ENCODE measurements around the gene CDK14.

The CDK14 gene

DNA sequence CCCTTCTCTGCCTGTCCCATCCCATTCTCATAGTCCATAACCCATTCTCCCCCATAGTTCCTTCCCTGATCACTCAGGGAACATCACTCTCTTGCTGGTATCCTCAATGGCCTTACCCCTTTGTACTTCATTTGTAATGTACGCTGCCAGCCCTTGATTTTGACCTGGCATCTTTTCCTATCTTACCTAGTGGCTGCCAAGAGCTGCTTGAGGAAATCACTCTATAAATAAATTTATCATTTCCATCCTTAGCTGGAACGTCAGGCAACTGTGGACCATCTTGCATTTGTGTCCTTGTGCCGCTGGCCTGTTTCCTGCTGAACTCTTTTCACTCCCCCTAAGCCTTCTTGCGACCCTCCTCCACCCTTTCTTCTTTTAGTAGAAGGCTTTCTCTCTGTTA lies 14.0 kb downstream of the CDK14 start:
- Histone ChIP-seq H3F3A (ENCODE audit: insufficient read depth, low read length) (no peaks in the 10 kb centered on the region), H3K4me3 (ENCODE audit: low read depth, low read length, poor library complexity, severe bottlenecking) (no peak overlapping the region), H3K9me2 (ENCODE audit: low read depth, low read length) (no peaks in the 10 kb centered on the region), H3K9ac (ENCODE audit: low read length) (no peak overlapping the region), H3K9me3 (ENCODE audit: low read length) (no peaks in the 10 kb centered on the region), H3K27me3 (ENCODE audit: insufficient read depth, low read length) (no peaks in the 10 kb centered on the region), H3K36me3 (ENCODE audit: insufficient read depth, low read length) (no peaks in the 10 kb centered on the region), H3K4me2 (ENCODE audit: low read length) (no peak overlapping the region), H3K27ac (ENCODE audit: low read depth, low read length, poor library complexity, severe bottlenecking) (no peak overlapping the region), H3K4me1 (ENCODE audit: insufficient read depth, low read length, severe bottlenecking) (no peaks in the 10 kb centered on the region), H3K79me2 (ENCODE audit: insufficient read depth, low read length) (no peaks in the 10 kb centered on the region), H2AFZ (ENCODE audit: low read length) (no peak overlapping the region), H4K20me1 (ENCODE audit: insufficient read depth, low read length) (no peaks in the 10 kb centered on the region)
- no peak for TF ChIP-seq EZH2 (IDR thresholded peaks at IDR 0.05; ENCODE audit: borderline replicate concordance, low read length)
- TF ChIP-seq CTCF (IDR thresholded peaks at IDR 0.05; ENCODE audit: low read length), result no peak

DNA sequence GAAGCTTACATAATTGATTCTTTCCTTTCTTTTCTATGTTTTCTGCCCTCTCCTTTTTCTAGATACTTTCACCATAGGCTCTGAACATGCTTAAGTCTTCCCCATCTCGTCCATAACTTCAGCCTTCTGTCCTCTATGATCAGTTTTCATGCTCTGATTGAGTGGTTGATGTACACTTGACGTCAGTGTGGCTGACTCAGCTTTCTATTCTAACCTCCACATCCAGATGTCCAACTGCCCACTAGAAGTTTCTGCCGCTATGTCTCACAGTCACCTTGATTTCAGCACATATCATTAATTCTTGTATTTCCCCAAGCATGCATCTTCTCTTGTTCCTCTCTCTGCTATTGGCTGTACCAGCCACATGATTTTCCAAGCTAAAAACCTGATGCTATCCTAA lies 15.0 kb downstream of the CDK14 start:
- no peaks in the 10 kb centered on the region for H3K4me1 ChIP-seq (ENCODE audit: insufficient read depth, low read length, severe bottlenecking)
- H3K27me3 ChIP-seq (ENCODE audit: insufficient read depth, low read length), result no peaks in the 10 kb centered on the region
- no peaks in the 10 kb centered on the region for H3F3A ChIP-seq (ENCODE audit: insufficient read depth, low read length)
- no peak overlapping the region for H3K4me2 ChIP-seq (ENCODE audit: low read length)
- no peaks in the 10 kb centered on the region for H3K9me3 ChIP-seq (ENCODE audit: low read length)
- TF ChIP-seq CTCF (IDR thresholded peaks at IDR 0.05; ENCODE audit: low read length), result no peak
- TF ChIP-seq EZH2 (IDR thresholded peaks at IDR 0.05; ENCODE audit: borderline replicate concordance, low read length), result no peak
- H4K20me1 ChIP-seq (ENCODE audit: insufficient read depth, low read length), result no peaks in the 10 kb centered on the region
- H3K9me2 ChIP-seq (ENCODE audit: low read depth, low read length), result no peaks in the 10 kb centered on the region
- no peak overlapping the region for H3K9ac ChIP-seq (ENCODE audit: low read length)
- H3K27ac ChIP-seq (ENCODE audit: low read depth, low read length, poor library complexity, severe bottlenecking), result no peak overlapping the region
- no peak overlapping the region for H3K4me3 ChIP-seq (ENCODE audit: low read depth, low read length, poor library complexity, severe bottlenecking)
- no peak overlapping the region for H2AFZ ChIP-seq (ENCODE audit: low read length)
- no peaks in the 10 kb centered on the region for H3K36me3 ChIP-seq (ENCODE audit: insufficient read depth, low read length)
- no peaks in the 10 kb centered on the region for H3K79me2 ChIP-seq (ENCODE audit: insufficient read depth, low read length)

GRCh38 chr7:90613088-90613498 lies 17.0 kb downstream of the CDK14 start:
- Histone ChIP-seq H3K9ac (ENCODE audit: low read length) (no peak overlapping the region), H3F3A (ENCODE audit: insufficient read depth, low read length) (no peaks in the 10 kb centered on the region), H3K27me3 (ENCODE audit: insufficient read depth, low read length) (no peaks in the 10 kb centered on the region), H3K4me2 (ENCODE audit: low read length) (no peak overlapping the region), H4K20me1 (ENCODE audit: insufficient read depth, low read length) (no peaks in the 10 kb centered on the region), H3K27ac (ENCODE audit: low read depth, low read length, poor library complexity, severe bottlenecking) (no peak overlapping the region), H3K9me2 (ENCODE audit: low read depth, low read length) (no peaks in the 10 kb centered on the region), H3K36me3 (ENCODE audit: insufficient read depth, low read length) (no peaks in the 10 kb centered on the region), H3K79me2 (ENCODE audit: insufficient read depth, low read length) (no peaks in the 10 kb centered on the region), H2AFZ (ENCODE audit: low read length) (no peak overlapping the region), H3K9me3 (ENCODE audit: low read length) (no peaks in the 10 kb centered on the region), H3K4me3 (ENCODE audit: low read depth, low read length, poor library complexity, severe bottlenecking) (no peak overlapping the region), H3K4me1 (ENCODE audit: insufficient read depth, low read length, severe bottlenecking) (no peaks in the 10 kb centered on the region)
- TF ChIP-seq CTCF (IDR thresholded peaks at IDR 0.05; ENCODE audit: low read length), result no peak
- TF ChIP-seq EZH2 (IDR thresholded peaks at IDR 0.05; ENCODE audit: borderline replicate concordance, low read length), result no peak
